Hematopoietic multipotent progenitor cell treated with erythropoietin and hydrocortisone succinate and interleukin-3 and kit ligand, for 17 days (in vitro differentiated cells): ENCODE data around the gene TAGLN3.

Source experiments
- DNase-seq: peaks from one replicate; pipeline ENCODE4 v3.0.0-alpha.2; 2015; ENCODE audit warnings: low spot score

TAGLN3 gene

DNA sequence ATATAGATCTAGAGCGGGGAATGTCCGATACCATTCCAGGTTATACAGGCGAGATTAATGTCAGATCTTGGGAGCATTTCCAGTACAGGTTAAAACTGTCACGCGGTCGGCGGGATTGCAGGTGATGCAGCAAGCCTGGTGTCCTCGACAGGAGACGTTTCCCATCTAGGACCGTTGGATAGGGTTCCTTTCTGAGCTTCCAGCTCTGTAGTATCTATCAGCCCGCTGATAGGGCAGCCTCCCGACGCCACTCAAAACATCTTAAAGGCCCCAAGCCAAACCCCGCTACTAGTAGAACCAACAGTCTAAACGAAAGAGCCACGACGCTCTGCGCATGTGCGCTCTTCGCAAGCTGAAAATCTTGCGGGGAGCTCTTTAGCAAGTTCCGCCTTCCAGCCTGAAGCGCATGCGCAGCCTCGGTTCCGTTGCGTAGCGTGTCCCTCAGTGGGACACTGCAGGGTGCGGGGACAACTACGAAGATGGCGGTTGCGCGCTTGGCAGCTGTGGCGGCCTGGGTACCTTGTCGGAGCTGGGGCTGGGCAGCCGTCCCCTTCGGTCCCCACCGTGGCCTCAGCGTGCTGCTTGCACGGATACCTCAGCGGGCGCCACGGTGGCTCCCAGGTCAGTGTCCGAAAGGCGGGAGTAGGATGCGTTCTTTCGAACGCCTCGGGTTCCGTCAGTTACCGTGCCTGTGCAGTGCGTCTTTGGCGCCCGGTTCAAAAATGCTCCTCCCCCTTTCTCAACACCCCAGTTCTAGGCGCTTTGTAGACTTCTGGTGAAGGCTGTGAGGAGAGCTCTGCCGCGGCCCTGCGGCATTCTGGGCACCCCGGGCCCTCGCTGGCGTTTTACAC is 19.9 kb upstream of the TAGLN3 start, which contains the start of gene ABHD10:
Gene ABHD10, plus strand, starts transcription at position 444 of the 851 bp plus-strand sequence. Its CDS starts 36 bp downstream, at position 480.
- DNase-seq, result peak; percentile 91

DNA sequence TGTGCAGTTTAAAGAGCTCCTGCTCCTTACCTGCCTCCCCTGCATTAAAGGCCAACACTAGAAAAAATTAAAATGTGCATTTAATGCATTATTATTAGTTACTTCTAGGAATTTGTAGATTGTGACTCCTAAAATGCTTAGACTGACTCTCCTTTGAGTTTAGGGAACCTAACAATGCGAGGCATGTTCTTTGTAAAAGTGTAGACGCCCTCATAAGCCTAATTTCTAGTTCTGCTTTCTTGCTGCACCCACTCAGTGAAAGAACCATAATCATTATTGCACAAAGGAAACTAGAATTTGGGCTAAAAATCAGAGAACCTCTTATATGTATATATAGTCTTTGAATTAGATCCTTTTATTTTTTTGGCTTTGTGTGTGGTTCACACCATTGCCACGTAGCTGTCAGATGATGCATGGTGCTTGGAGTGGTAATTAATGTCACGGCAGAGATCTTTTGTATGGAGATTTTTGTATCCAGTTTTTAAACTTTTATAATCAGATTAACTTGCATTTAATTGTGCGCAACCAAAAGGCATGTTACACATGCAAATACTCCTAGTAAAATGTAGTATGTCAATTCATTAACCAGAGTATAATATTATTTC is 19.2 kb upstream of the TAGLN3 start:
- peak; percentile 14 for DNase-seq

DNA sequence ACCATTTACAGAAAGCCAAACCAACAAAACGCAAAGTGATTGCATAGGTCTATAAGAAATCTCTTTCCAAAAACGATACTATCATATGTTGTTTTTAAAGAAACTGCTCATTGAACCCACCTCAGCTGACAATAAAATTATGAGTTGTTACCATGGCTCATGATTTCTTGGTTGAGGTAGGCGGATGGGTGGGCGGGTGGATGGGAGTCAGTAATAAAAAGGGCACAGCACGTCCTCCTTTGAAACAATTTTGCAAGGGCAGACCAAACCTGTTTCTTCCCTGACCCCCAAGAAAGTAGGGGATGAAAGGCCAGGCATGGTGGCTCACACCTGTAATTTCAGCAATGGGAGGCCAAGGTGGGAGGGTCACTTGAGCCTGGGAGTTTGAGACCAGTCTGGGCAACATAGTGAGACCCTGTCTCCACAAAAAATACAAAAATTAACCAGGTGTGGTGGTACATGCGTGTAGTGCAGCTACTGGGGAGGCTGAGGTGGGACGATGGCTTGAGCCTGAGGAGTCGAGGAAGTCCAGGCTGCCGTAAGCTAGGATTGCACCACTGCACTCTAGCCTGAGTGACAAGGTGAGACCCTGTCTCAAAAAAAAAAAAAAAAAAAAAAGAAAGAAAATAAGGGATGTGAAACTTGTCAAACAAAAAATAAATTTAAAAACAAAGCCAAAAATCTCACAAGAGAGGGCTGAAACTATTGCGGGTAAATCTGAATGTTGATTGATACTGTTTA is 17.8 kb upstream of the TAGLN3 start:
- DNase-seq, result no peak

DNA sequence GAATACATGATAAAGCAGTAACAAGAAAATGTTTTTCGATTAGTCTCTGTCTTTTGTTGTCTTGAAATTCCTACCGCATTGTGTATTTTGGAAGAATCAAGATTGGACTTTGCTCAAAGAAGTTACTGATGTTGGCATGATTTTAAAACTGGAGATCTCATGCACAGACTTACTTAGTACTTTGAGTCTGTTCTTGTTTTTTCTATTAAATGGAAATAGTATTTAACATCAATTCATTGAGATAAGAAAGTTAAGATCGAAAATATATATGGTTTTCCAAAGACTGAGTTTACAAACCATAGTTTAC is 17.3 kb upstream of the TAGLN3 start:
- DNase-seq, result no peak

DNA sequence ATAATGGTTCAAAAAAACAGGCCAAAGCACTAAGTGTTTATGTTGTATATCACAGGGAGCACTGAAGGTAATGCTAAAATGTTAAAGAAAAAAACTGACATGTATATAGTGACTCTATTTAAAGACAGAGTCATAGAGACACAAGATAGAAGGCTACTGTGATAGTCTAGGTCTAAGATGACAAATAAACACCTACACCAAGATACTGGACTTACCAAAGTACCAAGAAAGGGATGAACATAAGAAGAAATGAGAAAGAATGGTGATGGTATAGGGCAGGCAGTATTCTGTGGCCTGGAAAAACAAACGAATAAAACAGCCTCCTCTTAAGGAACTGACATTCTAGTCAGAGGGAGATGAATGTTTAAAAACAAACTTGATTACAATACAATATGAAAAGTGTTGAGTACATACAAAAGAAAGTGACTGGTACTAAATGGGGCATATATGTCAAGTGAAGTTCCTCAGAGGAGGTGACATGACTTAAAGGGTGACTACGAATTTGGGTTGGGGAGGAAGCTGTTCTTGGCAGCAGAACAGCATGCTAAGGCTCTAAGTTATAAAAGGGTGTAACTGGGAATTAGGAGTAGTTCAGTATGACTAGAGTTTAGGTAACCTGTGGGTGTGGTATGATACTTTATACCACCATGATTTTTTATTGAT is 14.0 kb upstream of the TAGLN3 start:
- DNase-seq, result no peak

DNA sequence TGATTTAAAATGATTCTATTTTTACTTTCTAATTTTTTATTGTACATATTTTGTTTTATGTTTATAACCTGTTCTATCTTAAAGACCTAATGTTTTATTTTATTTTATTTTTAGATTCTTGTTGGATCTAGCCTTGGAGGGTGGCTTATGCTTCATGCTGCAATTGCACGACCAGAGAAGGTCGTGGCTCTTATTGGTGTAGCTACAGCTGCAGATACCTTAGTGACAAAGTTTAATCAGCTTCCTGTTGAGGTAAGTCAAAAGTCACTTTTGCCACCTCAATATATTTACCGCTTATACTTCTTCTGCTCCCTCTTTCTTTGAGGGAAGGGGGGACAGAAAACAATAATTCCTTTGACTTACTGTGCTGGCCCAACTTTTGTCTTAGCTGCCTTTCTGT is 11.9 kb upstream of the TAGLN3 start:
- no peak for DNase-seq

DNA sequence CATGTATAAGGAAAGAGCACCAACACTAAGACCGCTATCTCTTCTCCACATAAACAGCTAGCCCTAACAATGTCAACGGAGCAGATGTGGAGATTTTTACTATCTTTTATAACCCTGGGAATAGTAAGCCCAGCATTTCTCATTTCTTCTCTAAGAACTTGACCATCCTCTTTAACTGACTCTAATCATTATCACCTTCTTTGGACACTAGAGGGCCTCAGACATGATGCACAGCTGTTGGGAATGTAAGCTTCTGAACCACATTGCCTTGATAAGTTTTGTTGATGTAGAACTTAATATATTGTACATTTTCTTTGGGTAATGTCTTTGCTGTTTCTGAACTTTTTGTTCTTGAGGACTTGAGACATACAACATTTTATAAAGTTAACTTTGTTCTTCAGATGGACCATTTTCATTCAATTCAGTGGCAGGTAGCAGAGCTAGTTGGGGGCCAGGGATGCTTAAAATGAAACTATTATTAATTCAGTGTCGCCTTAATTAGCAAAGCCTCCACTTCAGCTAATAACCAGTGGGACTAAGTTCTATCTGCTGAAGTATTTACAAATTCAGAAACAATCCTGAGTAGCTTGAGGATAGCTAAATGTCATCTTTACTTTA is 9.6 kb upstream of the TAGLN3 start:
- peak; percentile 27 for DNase-seq

DNA sequence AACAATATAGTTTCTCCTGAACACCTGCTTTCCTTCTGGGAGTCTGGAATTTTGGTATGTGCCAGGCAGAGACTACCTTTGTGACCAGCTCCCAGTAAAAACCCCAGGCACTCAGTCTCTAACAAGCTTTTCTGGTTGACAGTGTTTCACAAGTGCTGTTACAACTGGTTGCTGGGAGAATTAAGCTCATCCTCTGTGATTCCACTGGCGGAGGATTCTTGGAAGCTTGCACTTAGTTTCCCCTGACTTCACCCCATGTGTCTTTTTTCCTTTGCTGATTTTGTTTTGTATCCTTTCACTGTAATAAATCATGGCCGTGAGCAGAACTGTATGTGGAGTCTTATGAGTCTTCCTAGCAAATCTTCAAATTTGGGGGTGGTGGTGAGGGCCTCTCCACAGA is 5.7 kb upstream of the TAGLN3 start:
- DNase-seq, result no peak

DNA sequence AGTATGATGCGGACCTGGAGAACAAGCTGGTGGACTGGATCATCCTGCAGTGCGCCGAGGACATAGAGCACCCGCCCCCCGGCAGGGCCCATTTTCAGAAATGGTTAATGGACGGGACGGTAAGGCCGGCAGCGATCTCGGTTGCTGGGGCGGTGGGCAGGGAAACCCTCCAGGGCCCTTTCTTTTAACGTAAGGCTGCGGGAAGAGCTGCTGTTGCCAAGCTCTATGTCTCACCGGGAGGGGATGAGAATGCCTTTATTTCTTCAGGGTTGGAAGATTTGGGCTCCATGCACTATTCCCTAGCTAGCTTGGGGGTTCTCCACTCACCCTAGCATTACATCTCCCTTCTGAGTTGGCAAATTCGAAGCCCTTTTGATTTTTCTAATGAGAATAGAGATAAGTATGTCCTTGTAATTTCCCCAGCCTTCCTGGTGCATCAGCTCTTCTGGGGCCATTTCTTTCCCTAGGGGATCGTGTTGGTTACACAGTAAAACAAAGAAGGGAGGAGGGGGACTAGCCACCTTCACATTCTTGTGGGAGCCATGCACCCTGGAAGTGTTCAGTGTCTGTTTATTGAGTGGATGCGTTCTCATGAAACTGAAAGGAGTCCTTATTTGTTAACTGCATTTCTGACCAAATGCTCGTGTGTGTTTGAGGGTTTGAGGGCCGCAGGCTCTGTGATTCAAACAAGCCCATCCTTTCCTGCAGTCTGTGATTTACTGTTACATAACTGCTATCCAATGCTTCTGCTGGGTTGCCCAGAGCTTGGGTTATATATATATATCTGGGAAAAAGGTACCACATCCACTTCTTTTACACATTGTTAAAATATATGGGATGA is 982 bp downstream of the TAGLN3 start:
- no peak for DNase-seq

DNA sequence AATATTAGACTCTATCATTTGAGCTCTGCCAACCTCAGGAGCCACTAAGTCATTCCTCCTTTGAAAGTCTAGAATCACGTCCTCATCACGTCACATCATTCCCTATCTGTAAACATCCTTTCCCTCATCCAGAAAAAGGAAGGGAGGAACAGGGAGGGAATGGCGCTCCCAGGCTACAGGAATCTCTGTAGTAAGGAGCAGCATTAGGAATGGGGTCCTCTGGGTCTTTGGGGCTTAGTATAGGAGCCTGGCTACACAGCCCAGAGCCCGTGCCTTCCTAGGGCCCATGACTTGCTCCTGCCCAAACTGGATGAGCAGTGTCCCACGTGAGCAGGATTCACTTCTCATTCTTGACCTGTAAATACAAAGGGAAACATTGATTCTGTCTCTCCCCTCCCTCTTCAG is 1.6 kb downstream of the TAGLN3 start:
- no peak for DNase-seq

DNA sequence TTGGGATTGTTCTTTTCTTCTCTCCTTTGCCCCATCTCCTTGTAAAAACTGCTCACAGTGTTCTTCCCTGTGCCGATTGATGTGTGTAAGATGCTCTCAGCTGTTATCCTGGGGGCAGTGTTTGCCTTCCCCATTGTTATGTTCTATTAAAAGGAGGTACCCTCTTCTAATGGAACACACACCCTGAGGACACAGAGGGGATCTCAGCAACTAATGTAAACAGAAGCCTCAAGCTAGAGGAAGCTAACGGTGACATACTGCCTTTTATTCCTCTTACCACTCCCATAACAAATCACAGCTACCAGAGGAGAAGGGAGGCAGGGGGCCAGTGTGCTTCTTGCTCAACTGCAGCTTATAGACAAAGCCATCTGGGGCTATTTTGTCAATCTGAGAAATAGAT is 2.2 kb downstream of the TAGLN3 start:
- DNase-seq, result no peak

DNA sequence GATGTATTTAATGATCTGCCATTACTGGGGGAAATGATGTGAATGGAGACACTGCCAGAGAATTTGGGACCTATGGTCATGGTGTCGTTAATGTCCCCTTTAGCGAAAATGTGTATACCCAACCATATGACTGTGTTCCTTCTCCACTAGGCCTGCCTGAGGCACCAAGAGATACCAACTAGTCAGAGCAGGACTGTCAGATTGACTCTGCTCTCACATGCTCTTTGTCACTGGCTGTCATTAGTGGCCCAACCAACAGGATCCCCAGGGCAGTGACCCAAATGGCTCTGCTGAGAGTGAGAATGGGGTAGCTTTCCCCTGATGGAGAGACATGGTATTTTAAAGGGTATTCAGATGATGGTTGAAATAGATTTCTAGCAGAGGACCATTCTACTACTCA is 2.8 kb downstream of the TAGLN3 start:
- DNase-seq, result no peak

DNA sequence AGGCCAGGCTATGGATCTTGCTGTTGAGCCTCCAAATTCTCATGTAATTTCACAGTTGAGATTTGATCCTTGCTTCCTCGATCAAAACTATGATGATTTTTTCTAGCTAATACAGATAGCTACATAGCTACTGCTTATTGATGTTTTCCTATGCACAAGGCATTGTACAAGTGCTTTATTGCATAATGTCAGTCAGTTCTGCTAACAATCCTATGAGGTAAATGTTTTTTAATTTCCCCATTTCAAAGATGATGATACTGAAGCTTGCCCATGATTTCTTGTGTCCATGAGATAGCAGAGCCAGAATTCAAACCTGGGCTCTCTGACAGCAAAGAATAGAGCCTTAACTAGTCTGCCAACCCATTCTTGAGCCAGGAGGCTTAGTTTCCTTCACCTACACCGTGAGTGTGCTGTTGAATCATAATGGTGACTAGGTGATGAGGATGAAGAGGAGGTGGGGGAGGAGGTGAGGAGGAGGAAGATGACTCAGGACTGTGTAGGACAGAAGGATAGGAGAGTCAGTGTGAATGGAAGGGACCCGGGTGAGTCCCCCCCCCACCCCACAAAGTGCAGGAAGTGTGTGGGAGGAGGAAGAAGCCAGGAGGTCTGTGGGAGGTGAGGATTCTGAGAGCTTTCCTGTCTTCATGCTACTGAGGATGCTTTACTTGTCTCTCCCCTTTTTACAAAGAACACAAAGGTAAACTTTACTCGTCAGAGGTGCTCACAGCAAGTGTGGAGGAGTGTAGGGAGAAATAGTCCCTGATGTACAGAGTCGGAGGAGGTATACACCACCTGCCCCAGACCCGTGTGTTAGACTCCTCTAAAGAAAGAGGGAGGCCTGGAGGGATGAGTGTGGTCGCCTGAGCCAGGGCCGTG is 3.6 kb downstream of the TAGLN3 start:
- DNase-seq, result no peak

DNA sequence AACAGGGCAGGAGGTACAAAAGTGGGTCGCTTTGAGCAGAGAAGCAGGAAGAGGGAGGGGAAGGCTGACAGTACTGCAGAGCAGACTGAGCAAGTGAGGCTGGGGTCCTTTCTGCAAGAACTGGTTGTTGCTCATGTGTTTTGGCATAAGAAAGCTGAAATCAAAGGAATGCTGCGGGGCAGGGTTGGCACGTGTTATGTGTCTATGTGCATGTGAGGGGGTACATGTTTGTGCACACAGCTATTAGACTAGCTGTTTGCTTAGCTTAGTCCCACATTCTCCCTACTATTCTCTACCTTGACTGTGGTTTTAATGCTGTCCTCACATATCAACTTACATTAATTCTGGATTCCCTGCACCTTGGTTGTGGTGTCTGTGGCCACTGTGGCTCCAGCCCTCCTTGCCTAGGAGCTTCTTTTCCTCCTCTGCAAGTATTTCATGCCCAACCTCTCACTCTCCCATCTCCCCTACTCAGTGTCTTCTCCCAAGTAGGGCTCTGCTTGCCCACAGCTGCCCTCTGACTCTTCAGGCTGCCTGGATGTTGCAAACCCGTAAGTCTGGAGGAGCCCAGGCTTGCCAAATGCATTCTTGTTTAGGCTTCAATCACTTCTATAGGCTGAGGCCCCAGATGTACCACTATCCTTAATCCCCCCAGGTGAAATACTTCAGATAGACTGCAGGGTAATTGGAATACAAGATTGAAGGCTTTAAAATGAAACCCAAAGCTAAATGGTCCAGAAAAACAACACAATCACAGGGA is 4.8 kb downstream of the TAGLN3 start:
- DNase-seq, result no peak

DNA sequence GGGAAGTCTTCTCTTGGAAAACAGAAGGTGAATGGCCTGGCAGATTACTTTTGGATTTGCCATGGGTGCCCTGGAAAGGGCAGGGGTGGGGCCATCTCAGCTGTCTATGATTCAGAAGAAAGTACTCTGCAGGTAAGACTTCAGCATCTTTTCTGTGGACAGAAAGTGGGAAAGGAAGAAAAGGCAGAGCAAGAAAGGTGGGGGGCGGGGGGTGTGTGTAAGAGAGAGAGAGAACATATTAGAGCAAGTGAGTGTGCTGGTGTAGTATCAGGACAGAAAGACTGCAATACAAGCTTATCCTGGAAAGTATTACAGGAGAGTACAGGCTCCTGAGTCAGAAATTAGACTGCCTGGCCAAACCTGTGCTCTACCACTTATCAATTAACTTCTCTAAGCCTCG is 5.5 kb downstream of the TAGLN3 start:
- no peak for DNase-seq

DNA sequence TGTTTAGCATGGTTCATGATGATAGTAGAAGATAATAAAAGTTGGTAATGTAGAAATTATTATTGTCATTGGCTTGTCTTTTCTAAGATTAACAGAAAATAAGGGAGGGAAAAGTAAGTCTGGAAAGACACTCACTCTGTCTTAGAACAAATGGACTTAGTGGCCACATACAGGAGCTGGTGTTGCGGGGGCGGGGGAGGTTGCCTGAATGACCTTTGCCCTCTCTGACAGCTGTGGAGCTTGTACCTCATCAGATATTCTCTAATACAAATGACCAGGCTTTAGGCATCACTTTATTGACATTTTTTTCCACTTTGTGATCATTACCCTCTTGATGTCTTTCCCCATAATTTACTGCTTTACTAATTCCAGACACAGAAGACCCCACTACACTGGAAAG is 5.9 kb downstream of the TAGLN3 start:
- no peak for DNase-seq

DNA sequence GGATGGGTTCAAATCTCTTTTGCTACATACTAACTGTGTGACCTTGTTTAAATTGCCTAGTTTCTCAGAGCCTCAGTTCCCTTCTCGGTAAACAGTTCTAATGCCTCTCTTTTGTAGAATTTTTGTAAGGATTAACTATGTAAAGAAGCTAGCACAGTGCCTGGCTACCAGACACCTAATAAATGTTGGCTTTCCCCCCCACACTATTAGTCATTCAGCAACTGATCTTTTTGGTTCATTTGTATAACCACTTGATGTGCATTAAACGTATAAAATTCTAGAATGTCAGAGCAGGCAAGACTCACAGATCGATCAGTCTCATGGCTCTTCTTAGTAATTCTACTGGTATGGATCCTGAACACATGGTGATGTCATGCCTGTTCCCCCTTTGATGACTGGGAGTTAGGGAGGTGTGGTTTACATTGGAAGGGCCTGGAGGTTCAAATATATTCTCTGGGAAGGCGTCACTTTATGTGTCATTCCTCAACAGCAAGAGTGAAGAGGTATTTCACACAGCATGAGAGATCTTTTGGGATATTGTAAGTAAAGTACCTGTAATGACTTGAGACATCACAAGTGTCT is 6.5 kb downstream of the TAGLN3 start:
- no peak for DNase-seq

DNA sequence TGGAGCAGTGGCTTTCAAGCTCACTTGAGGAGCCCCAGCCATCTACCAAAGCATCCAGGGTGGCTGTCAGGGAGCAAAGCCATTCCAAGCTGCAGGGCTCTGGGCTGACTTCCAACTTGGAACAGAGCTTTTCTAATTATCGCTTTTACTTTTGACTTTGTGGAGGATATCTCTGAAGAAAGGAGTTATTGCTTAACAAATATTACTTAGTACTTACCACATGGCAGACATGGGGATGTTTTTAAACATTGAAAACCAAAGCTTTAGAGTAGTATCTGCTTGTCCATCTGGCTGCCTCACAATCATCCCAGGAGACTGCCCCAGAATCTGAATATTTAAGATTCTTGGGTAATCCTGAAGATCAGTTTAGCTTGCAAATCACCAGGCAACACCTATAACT is 8.9 kb downstream of the TAGLN3 start:
- DNase-seq, result no peak

DNA sequence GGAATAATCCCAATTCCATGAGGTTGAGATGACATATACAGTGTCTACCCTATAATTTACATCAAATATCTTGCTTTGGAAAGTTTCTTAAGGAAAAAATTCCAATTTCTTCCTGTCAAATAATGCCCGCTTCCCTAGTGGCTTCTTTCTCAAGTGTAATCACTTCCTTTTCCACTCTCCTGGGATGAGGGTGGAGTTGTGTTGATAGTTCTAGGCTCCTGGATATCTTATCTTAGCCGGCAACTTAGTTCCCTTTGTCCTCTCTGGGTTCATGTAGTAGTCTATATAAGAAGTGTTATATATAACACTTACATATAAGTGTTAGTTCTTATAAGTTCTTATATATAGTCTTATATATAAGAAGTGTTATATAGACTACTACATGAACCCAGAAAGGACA is 10.9 kb downstream of the TAGLN3 start:
- no peak for DNase-seq
